ENCODE data around the gene PMEPA1. TPM values are rescaled to one million over a fixed set of nuclear protein-coding genes. Genes with fewer than 3 reads are reported as not detected.

Gene PMEPA1
- total and polyA plus RNA-seq, 2 donors (not counting 1 experiment from before 2014, with no cell fraction given), result 9.9 to 37.4 TPM

- 100% methylated on average over 1 of the region's 2 CpGs for WGBS (ENCODE audit: insufficient coverage)
Measured at GRCh38 chr20:57738484-57738883, 28.7 kb upstream of the PMEPA1 start.

GRCh38 chr20:57738053-57738452 lies 28.2 kb upstream of the PMEPA1 start:
- H3K27ac ChIP-seq (ENCODE audit: low read length in 2 of 2), result no peak overlapping the region
- peaks cover 8% of the 10 kb centered on the region for H3K4me1 Mint-ChIP-seq
- ATAC-seq (ENCODE audit: low read depth) (no peak), DNase-seq (no peak)
- no peak overlapping the region for H3K4me3 ChIP-seq (ENCODE audit: control extremely low read depth in 1 of 5, extremely low read depth in 1 of 5, insufficient read depth in 1 of 5, low read depth in 2 of 5, low read length in 4 of 5)
- H3K79me2 ChIP-seq (ENCODE audit: control insufficient read depth, insufficient read depth, low read length), result no peaks in the 10 kb centered on the region
- peaks cover 0 to 30% (median 9%) of the 10 kb centered on the region in 4 experiments for H3K27me3 ChIP-seq (replicated peaks in 1 of 4; ENCODE audit: control extremely low read depth in 1 of 4, control insufficient read depth in 3 of 4, insufficient read depth in 4 of 4, low read length in 3 of 4)
- H4K20me1 ChIP-seq (ENCODE audit: control insufficient read depth, insufficient read depth, low read length, poor library complexity, severe bottlenecking), result no peaks in the 10 kb centered on the region
- H3K27ac Mint-ChIP-seq, result no peak overlapping the region
- peaks cover 0 to 6% (median 0%) of the 10 kb centered on the region in 3 donors for H3K9me3 ChIP-seq (ENCODE audit: control extremely low read depth in 1 of 3, control insufficient read depth in 2 of 3, insufficient read depth in 1 of 3, low read length in 2 of 3)
- intact Hi-C loops (cut with micrococcal nuclease), result no loop called here
- H3K27me3 Mint-ChIP-seq, result peaks cover 36% of the 10 kb centered on the region
- H3K4me3 Mint-ChIP-seq, result no peak overlapping the region
- H2AFZ ChIP-seq (ENCODE audit: insufficient read depth, low read depth, low read length, poor library complexity, severe bottlenecking), result no peak overlapping the region
- ChIA-PET CTCF (no interaction called here), POLR2A (no interaction called here)
- TF ChIP-seq EZH2 (IDR thresholded peaks at IDR 0.05; ENCODE audit: borderline replicate concordance, insufficient read depth, low read depth, low read length, poor library complexity, severe bottlenecking), result no peak
- TF ChIP-seq, protein P1, sequence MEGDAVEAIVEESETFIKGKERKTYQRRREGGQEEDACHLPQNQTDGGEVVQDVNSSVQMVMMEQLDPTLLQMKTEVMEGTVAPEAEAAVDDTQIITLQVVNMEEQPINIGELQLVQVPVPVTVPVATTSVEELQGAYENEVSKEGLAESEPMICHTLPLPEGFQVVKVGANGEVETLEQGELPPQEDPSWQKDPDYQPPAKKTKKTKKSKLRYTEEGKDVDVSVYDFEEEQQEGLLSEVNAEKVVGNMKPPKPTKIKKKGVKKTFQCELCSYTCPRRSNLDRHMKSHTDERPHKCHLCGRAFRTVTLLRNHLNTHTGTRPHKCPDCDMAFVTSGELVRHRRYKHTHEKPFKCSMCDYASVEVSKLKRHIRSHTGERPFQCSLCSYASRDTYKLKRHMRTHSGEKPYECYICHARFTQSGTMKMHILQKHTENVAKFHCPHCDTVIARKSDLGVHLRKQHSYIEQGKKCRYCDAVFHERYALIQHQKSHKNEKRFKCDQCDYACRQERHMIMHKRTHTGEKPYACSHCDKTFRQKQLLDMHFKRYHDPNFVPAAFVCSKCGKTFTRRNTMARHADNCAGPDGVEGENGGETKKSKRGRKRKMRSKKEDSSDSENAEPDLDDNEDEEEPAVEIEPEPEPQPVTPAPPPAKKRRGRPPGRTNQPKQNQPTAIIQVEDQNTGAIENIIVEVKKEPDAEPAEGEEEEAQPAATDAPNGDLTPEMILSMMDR (IDR thresholded peaks at IDR 0.05), result no peak
- WGBS (ENCODE audit: insufficient coverage), result 80% methylated on average over 1 of the region's 2 CpGs
- H3K9ac ChIP-seq (ENCODE audit: low read length), result no peak overlapping the region
- no peak overlapping the region for H3K4me2 ChIP-seq (replicated peaks; ENCODE audit: low read depth, low read length, poor library complexity, severe bottlenecking)
- no peaks in the 10 kb centered on the region for H3K9me3 Mint-ChIP-seq (ENCODE audit: insufficient read depth)
- H3K4me1 ChIP-seq (ENCODE audit: control insufficient read depth in 2 of 2, insufficient read depth in 2 of 2, low read length in 2 of 2), result peaks cover 0 to 3% of the 10 kb centered on the region in 2 donors
- H3K36me3 ChIP-seq (replicated peaks in 1 of 2; ENCODE audit: control extremely low read depth in 1 of 2, control insufficient read depth in 1 of 2, extremely low read depth in 1 of 2, insufficient read depth in 2 of 2, low read length in 1 of 2), result no peaks in the 10 kb centered on the region

More at GRCh38 chr20:57738484-57738883, 28.7 kb upstream of the PMEPA1 start:
- Histone ChIP-seq H3K79me2 (ENCODE audit: control insufficient read depth, insufficient read depth, low read length) (no peaks in the 10 kb centered on the region), H4K20me1 (ENCODE audit: control insufficient read depth, insufficient read depth, low read length, poor library complexity, severe bottlenecking) (no peaks in the 10 kb centered on the region), H2AFZ (ENCODE audit: insufficient read depth, low read depth, low read length, poor library complexity, severe bottlenecking) (no peak overlapping the region), H3K27me3 (replicated peaks in 1 of 4; ENCODE audit: control extremely low read depth in 1 of 4, control insufficient read depth in 3 of 4, insufficient read depth in 4 of 4, low read length in 3 of 4) (peaks cover 0 to 29% (median 9%) of the 10 kb centered on the region in 4 experiments), H3K9ac (ENCODE audit: low read length) (no peak overlapping the region), H3K36me3 (replicated peaks in 1 of 2; ENCODE audit: control extremely low read depth in 1 of 2, control insufficient read depth in 1 of 2, extremely low read depth in 1 of 2, insufficient read depth in 2 of 2, low read length in 1 of 2) (no peaks in the 10 kb centered on the region), H3K4me3 (ENCODE audit: control extremely low read depth in 1 of 5, extremely low read depth in 1 of 5, insufficient read depth in 1 of 5, low read depth in 2 of 5, low read length in 4 of 5) (no peak overlapping the region), H3K27ac (ENCODE audit: low read length in 2 of 2) (no peak overlapping the region), H3K4me2 (replicated peaks; ENCODE audit: low read depth, low read length, poor library complexity, severe bottlenecking) (no peak overlapping the region), H3K4me1 (ENCODE audit: control insufficient read depth in 2 of 2, insufficient read depth in 2 of 2, low read length in 2 of 2) (peaks cover 0 to 3% of the 10 kb centered on the region in 2 donors), H3K9me3 (ENCODE audit: control extremely low read depth in 1 of 3, control insufficient read depth in 2 of 3, insufficient read depth in 1 of 3, low read length in 2 of 3) (peaks cover 0 to 2% (median 0%) of the 10 kb centered on the region in 3 donors)
- ChIA-PET POLR2A (no interaction called here), CTCF (no interaction called here)
- Mint-ChIP-seq H3K27me3 (peaks cover 36% of the 10 kb centered on the region), H3K4me1 (peaks cover 8% of the 10 kb centered on the region), H3K4me3 (no peak overlapping the region), H3K27ac (no peak overlapping the region), H3K9me3 (ENCODE audit: insufficient read depth) (no peaks in the 10 kb centered on the region)
- no peak for ATAC-seq (ENCODE audit: low read depth)
- TF ChIP-seq, protein P1 (IDR thresholded peaks at IDR 0.05), result no peak
- no peak for TF ChIP-seq EZH2 (IDR thresholded peaks at IDR 0.05; ENCODE audit: borderline replicate concordance, insufficient read depth, low read depth, low read length, poor library complexity, severe bottlenecking)
- intact Hi-C loops (cut with micrococcal nuclease), result no loop called here
- DNase-seq, result no peak
